ENCODE results near the gene DNAJC18.

- TF ChIP-seq CTCF (IDR thresholded peaks at IDR 0.05) (no peak), POLR2A (IDR thresholded peaks at IDR 0.05) (no peak), EP300 (IDR thresholded peaks at IDR 0.05) (no peak), POLR2AphosphoS5 (IDR thresholded peaks at IDR 0.05) (no peak)
Observed at GRCh38 chr5:139453683-139454567, 14.6 kb upstream of the DNAJC18 start.
